Measurements from ENCODE around the gene SRGN. TPM values are rescaled to one million over a fixed set of nuclear protein-coding genes. Genes with fewer than 3 reads are reported as not detected.

Gene SRGN
- total and polyA plus RNA-seq, 2 of the 8 experiments (the other 6 are each of a cell fraction or from before 2014, with no cell fraction given): 0.06 TPM; not detected in 1

DNA sequence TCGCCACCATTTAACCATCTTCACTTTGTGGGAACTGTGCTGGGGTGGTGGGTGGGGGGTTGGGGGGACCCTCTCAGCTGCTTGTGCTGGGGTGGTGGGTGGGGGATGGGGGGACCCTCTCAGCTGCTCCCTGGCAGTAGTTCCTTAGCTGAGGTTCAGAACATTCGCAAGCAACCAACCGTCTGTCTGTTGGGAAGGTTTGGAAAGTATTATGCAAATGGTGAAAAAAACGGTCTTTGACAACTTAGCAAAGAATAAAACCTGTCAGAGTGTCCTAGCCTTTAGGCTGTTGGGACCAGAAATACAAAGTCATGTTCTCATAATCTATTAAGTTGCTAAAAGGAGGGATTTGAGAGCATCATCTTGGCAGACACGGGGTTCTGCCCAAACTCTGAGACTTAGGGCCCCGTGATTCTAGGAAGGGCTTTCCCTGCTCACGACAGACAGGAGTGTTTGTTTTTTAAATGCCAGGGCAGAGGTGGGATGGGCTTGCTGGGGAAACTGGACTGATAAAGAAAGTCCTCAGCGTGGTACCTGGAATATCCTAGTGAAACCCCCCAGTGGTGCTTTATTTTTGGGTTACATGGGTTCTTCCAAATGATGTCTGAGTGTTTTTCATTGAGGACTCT is 14.1 kb upstream of the SRGN start (continued):
- TF ChIP-seq BACH1 (IDR thresholded peaks at IDR 0.05; ENCODE audit: low read length): no peak
- no peak for TF ChIP-seq TEAD4 (IDR thresholded peaks at IDR 0.05; ENCODE audit: low read depth, low read length)
- TF ChIP-seq SIX5 (IDR thresholded peaks at IDR 0.05; ENCODE audit: low read depth, low read length): no peak
